Esophagus squamous epithelium (tissue), 5 donors: ENCODE data around the gene GBX1. TPM values are rescaled to one million over a fixed set of nuclear protein-coding genes. Genes with fewer than 3 reads are reported as not detected.

Source experiments
- DNase-seq: peaks from one replicate; lab custom pipeline; 2025; lab: John Stamatoyannopoulos, UW
- H3K27ac ChIP-seq, 4 donors: fragments of 200-600 bp; sonication (generic); one replicate each; pipeline ENCODE4 v1.5.1; 2016 to 2019; ENCODE audit warnings: mild to moderate bottlenecking in 1 of 4
- H3K27me3 ChIP-seq, 4 donors: fragments of 200-600 bp; sonication (generic); 1 replicate in 3 of 4; 2 replicates in 1 of 4; pipeline versions ENCODE4 v1.5.1 to v1.6.0; 2017 to 2021; ENCODE audit warnings: antibody characterized with exemption in 1 of 4
- H3K36me3 ChIP-seq, 3 donors: fragments of 200-600 bp; sonication (generic); one replicate each; pipeline ENCODE4 v1.5.1; 2016 to 2019
- H3K4me1 ChIP-seq, 3 donors: fragments of 200-600 bp; sonication (generic); one replicate each; pipeline ENCODE4 v1.5.1; 2017 to 2019
- H3K4me3 ChIP-seq, 4 donors: fragments of 200-600 bp; sonication (generic); 1 replicate in 3 of 4; 2 replicates in 1 of 4; pipeline ENCODE4 v1.5.1; 2016 to 2019; ENCODE audit warnings: mild to moderate bottlenecking in 2 of 4, moderate library complexity in 1 of 4
- H3K9me3 ChIP-seq, 3 donors: fragments of 200-600 bp; sonication (generic); one replicate each; pipeline ENCODE4 v1.5.1; 2016 to 2019
- POLR2A ChIP-seq, 4 donors: fragments of 450-650 bp; IDR thresholded peaks; one replicate each; pipeline ENCODE4 v1.6.1; 2017; ENCODE audit warnings: antibody characterized with exemption in 4 of 4, mild to moderate bottlenecking in 4 of 4, moderate library complexity in 3 of 4
- WGBS, 2 donors: methylation state at CpG; one replicate each; pipeline ENCODE4 v1.1.5; 2018; 5-methylcytosine and 5-hydroxymethylcytosine counted together
- intact Hi-C: fragments of 100-400 bp; cut with DNase I; formaldehyde crosslinking; loops from one replicate; pipeline ENCODE4 v1.15.0; 2022
- total RNA-seq, 4 donors: library from RNA; depleted of rRNA; stranded (reverse); fragments of >200 nt; gene quantifications; one replicate each; pipeline ENCODE4 v1.1.0, GENCODE V29; 2016
- TF ChIP-seq, protein P1 (sequence below), 6 experiments: fragments of 450-650 bp in 4 of 6; fragments of 200-600 bp in 2 of 6; sonication (generic) in 2 of 6; IDR thresholded peaks; one replicate each; pipeline ENCODE4 v1.5.1; 2016 to 2019; ENCODE audit warnings: antibody characterized with exemption in 6 of 6, mild to moderate bottlenecking in 4 of 6, moderate library complexity in 4 of 6
- donor health status: DM: yes; HTN: yes; CAD: no.

Gene GBX1
- total RNA-seq, 4 donors from 2014 or later, result not detected

- Histone ChIP-seq H3K4me3 (no peak overlapping the region), H3K4me1 (peaks cover 0 to 9% (median 0%) of the 10 kb centered on the region in 3 donors), H3K36me3 (peaks cover 31 to 61% (median 32%) of the 10 kb centered on the region in 3 donors), H3K27me3 (peaks cover 0 to 14% (median 0%) of the 10 kb centered on the region in 4 donors), H3K27ac (no peak overlapping the region), H3K9me3 (no peaks in the 10 kb centered on the region)
- intact Hi-C loops, result no loop called here
- TF ChIP-seq POLR2A (IDR thresholded peaks at IDR 0.05), result no peak
- TF ChIP-seq, protein P1, sequence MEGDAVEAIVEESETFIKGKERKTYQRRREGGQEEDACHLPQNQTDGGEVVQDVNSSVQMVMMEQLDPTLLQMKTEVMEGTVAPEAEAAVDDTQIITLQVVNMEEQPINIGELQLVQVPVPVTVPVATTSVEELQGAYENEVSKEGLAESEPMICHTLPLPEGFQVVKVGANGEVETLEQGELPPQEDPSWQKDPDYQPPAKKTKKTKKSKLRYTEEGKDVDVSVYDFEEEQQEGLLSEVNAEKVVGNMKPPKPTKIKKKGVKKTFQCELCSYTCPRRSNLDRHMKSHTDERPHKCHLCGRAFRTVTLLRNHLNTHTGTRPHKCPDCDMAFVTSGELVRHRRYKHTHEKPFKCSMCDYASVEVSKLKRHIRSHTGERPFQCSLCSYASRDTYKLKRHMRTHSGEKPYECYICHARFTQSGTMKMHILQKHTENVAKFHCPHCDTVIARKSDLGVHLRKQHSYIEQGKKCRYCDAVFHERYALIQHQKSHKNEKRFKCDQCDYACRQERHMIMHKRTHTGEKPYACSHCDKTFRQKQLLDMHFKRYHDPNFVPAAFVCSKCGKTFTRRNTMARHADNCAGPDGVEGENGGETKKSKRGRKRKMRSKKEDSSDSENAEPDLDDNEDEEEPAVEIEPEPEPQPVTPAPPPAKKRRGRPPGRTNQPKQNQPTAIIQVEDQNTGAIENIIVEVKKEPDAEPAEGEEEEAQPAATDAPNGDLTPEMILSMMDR (IDR thresholded peaks at IDR 0.05), result no peak
- no peak for DNase-seq
- 91 to 92% methylated on average over 6 to 7 of the region's 7 CpGs for WGBS, 2 donors
These were observed 23.1 kb downstream of the GBX1 start for GRCh38 chr7:151144387-151144786.

GRCh38 chr7:151143261-151144015 lies 24.1 kb downstream of the GBX1 start:
- peaks cover 0 to 9% (median 0%) of the 10 kb centered on the region in 3 donors for H3K4me1 ChIP-seq
- peaks cover 0 to 5% (median 0%) of the 10 kb centered on the region in 4 donors for H3K27me3 ChIP-seq
- no peak for DNase-seq
- H3K27ac ChIP-seq, result no peak overlapping the region
- no peaks in the 10 kb centered on the region for H3K9me3 ChIP-seq
- no peak overlapping the region for H3K4me3 ChIP-seq
- 72 to 79% methylated on average over 13 to 17 of the region's 25 CpGs for WGBS, 2 donors
- H3K36me3 ChIP-seq, result peaks cover 31 to 71% (median 34%) of the 10 kb centered on the region in 3 donors
- intact Hi-C loops, result no loop called here
- no peak for TF ChIP-seq POLR2A (IDR thresholded peaks at IDR 0.05)
- TF ChIP-seq, protein P1 (IDR thresholded peaks at IDR 0.05), result no peak

DNA sequence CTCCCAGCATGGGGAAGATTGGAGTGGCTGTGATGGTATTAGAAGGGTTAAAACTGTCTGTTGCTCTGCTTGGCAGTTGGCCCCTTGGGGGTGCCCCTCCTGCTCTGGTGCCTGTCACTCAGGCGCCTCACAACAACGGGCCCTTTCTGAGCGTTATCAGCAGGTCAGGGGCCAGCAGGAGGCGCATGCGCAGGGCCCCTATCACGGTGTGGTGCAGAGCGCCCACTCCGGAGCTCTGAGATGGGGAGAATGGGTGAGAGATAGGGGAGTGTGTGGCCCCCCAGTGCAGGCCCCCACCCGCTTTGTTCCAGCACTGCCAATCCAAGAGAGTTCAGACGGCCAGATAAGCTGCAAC lies 24.8 kb downstream of the GBX1 start:
- intact Hi-C loops, result no loop called here
- DNase-seq, result no peak
- TF ChIP-seq POLR2A (IDR thresholded peaks at IDR 0.05), result no peak
- TF ChIP-seq, protein P1 (IDR thresholded peaks at IDR 0.05), result no peak
- no peaks in the 10 kb centered on the region for H3K27me3 ChIP-seq
- H3K36me3 ChIP-seq, result peaks cover 31 to 78% (median 42%) of the 10 kb centered on the region in 3 donors
- no peak overlapping the region for H3K27ac ChIP-seq
- no peak overlapping the region for H3K4me3 ChIP-seq
- 62 to 63% methylated on average over 1 to 5 of the region's 10 CpGs for WGBS, 2 donors
- H3K9me3 ChIP-seq, result no peaks in the 10 kb centered on the region
- H3K4me1 ChIP-seq, result peaks cover 0 to 9% (median 0%) of the 10 kb centered on the region in 3 donors

DNA sequence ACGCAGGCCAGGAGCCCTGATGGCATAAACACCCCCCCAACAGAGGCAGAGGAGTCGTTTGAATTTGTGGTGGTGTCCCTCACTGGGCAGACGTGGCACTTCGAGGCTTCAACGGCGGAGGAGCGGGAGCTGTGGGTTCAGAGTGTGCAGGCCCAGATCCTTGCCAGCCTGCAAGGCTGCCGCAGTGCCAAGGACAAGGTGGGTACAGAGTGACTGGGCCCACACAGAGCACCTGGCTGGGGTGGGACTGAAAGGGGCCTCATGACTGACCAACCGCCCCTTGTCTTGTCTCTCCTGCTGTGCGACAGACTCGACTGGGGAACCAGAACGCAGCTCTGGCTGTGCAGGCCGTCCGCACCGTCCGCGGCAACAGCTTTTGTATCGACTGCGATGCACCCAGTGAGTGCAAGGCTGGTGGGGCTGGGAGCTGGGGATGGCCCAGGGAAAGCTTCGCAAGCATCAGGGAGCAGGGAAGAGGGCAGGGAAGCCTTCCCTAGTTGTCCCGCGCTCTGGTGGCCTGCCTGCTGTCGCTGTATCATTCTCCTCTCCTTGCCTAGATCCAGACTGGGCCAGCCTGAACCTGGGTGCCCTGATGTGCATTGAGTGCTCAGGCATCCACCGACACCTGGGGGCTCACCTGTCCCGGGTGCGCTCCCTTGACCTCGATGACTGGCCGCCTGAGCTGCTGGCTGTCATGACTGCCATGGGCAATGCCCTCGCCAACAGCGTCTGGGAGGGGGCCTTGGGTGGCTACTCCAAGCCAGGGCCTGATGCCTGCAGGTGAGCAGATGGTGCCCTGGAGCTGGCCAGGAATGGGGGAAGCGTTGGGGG lies 25.4 kb downstream of the GBX1 start:
- intact Hi-C loops, result no loop called here
- peaks cover 31 to 84% (median 43%) of the 10 kb centered on the region in 3 donors for H3K36me3 ChIP-seq
- H3K27ac ChIP-seq, result no peak overlapping the region
- H3K4me1 ChIP-seq, result peaks cover 0 to 9% (median 0%) of the 10 kb centered on the region in 3 donors
- DNase-seq, result no peak
- no peaks in the 10 kb centered on the region for H3K27me3 ChIP-seq
- TF ChIP-seq POLR2A (IDR thresholded peaks at IDR 0.05), result no peak
- TF ChIP-seq, protein P1 (IDR thresholded peaks at IDR 0.05), result no peak
- 79 to 89% methylated on average over 8 to 9 of the region's 31 CpGs for WGBS, 2 donors
- H3K9me3 ChIP-seq, result no peaks in the 10 kb centered on the region
- H3K4me3 ChIP-seq, result no peak overlapping the region
